Activated CD8-positive, alpha-beta T cell treated with anti-CD3 and anti-CD28 coated beads for 36 hours (primary cell): ENCODE data around the gene CYP27A1. TPM values are rescaled to one million over a fixed set of nuclear protein-coding genes. Genes with fewer than 3 reads are reported as not detected.
A peak's percentile ranks its signal among the peaks of the same experiment; 100 is the strongest.

Experiments
- ATAC-seq: fragments of 200-7000 bp; cut with Tn5 transposase; one replicate; pipeline ENCODE4 v1.10.0; 2021; ENCODE audit warnings: mild to moderate bottlenecking, moderate library complexity
- CTCF ChIA-PET: fragments of 350-600 bp; sonication (Branson Sonifier 250); formaldehyde crosslinking; loops from one replicate; lab custom pipeline; 2021; ENCODE audit warnings: antibody characterized with exemption; lab: Charles Lee
- POLR2A ChIA-PET: fragments of 350-600 bp; sonication (Branson Sonifier 250); formaldehyde crosslinking; loops from one replicate; lab custom pipeline; 2021; ENCODE audit warnings: antibody characterized with exemption; lab: Charles Lee
- DNase-seq: peaks from one replicate; pipeline ENCODE4 v3.0.0-alpha.2; 2020
- H3K27ac Mint-ChIP-seq: one replicate; pipeline ENCODE4 v1.8.0; 2021; ENCODE audit warnings: mild to moderate bottlenecking, mixed read lengths
- H3K27me3 Mint-ChIP-seq: one replicate; pipeline ENCODE4 v1.8.0; 2021; ENCODE audit warnings: mixed read lengths
- H3K36me3 Mint-ChIP-seq: one replicate; pipeline ENCODE4 v1.8.0; 2021; ENCODE audit warnings: low read depth, mixed read lengths
- H3K4me1 Mint-ChIP-seq: one replicate; pipeline ENCODE4 v1.8.0; 2021; ENCODE audit warnings: low read depth, mixed read lengths
- H3K4me3 Mint-ChIP-seq: one replicate; pipeline ENCODE4 v1.8.0; 2021; ENCODE audit warnings: mild to moderate bottlenecking, moderate library complexity, mixed read lengths
- H3K9me3 Mint-ChIP-seq: one replicate; pipeline ENCODE4 v1.8.0; 2021; ENCODE audit warnings: mixed read lengths
- CTCF ChIP-seq: fragments of 200-600 bp; IDR thresholded peaks from one replicate; pipeline ENCODE4 v1.8.0; 2022; ENCODE audit warnings: antibody characterized with exemption, mild to moderate bottlenecking
- intact Hi-C: fragments of 100-400 bp; cut with micrococcal nuclease; formaldehyde crosslinking; loops from one replicate; pipeline ENCODE4 v1.10.0; 2022
- total RNA-seq, 2 experiments: library from RNA; stranded (reverse); gene quantifications; one replicate each; pipeline ENCODE4 v1.2.3, GENCODE V29; 2021

CYP27A1 gene
- total RNA-seq = under 1 TPM; 0.14 to 0.18 TPM

GRCh38 chr2:218781691-218782527 lies at the start of gene CYP27A1:
TSS of gene CYP27A1 (plus strand) at chr2:218782147. CDS start at chr2:218782183, 36 bp downstream.
- ChIA-PET POLR2A (interaction anchor here (0.9 kb wide), 1 partner anchor 32 kb away, joined by 3 read pairs; no protein-coding TSS in a partner anchor), CTCF (no interaction called here)
- ATAC-seq = no peak
- Mint-ChIP-seq H3K4me3 (no peak within 1 kb of the TSS), H3K9me3 (peaks cover 11% of the 10 kb centered on the region), H3K4me1 (peaks cover 5% of the 10 kb centered on the region), H3K27me3 (peaks cover 42% of the 10 kb centered on the region), H3K36me3 (peaks cover 6% of the 10 kb centered on the region), H3K27ac (no peak within 1 kb of the TSS)
- no peak for TF ChIP-seq CTCF
- DNase-seq = peak; percentile 3
- intact Hi-C loops = no loop called here

GRCh38 chr2:218732761-218733158 lies 49.2 kb upstream of the CYP27A1 start:
- Mint-ChIP-seq H3K4me1 (peaks cover 23% of the 10 kb centered on the region), H3K27ac (no peak overlapping the region), H3K4me3 (no peak overlapping the region), H3K36me3 (peaks cover 22% of the 10 kb centered on the region), H3K9me3 (peaks cover 1% of the 10 kb centered on the region), H3K27me3 (no peaks in the 10 kb centered on the region)
- intact Hi-C loops = loop anchor here (5.0 kb wide), 1 partner anchor 115 kb away; no protein-coding TSS in a partner anchor
- POLR2A ChIA-PET = no interaction called here
- ATAC-seq (no peak), DNase-seq (no peak)
- no peak for TF ChIP-seq CTCF
- CTCF ChIA-PET = interaction anchor here (0.9 to 7.2 kb wide), 3 partner anchors 22 to 115 kb away, joined by 3 to 74 read pairs (median 6); partner anchors contain the start of gene TTLL4

GRCh38 chr2:218733171-218734021 lies 48.6 kb upstream of the CYP27A1 start:
- POLR2A ChIA-PET = interaction anchor here (0.6 kb wide), 1 partner anchor 7 kb away, joined by 3 read pairs; no protein-coding TSS in a partner anchor
- peak; percentile 99 for ATAC-seq
- no peaks in the 10 kb centered on the region for H3K9me3 Mint-ChIP-seq
- DNase-seq = peak; percentile 52
- H3K4me3 Mint-ChIP-seq = no peak overlapping the region
- H3K27me3 Mint-ChIP-seq = no peaks in the 10 kb centered on the region
- CTCF ChIA-PET = interaction anchor here (0.9 to 2.4 kb wide), 2 partner anchors 23 to 114 kb away, joined by 3 to 6 read pairs; partner anchors contain the start of gene TTLL4
- peaks cover 25% of the 10 kb centered on the region for H3K36me3 Mint-ChIP-seq
- TF ChIP-seq CTCF = no peak
- H3K4me1 Mint-ChIP-seq = peaks cover 21% of the 10 kb centered on the region
- peak overlapping the region; percentile 23 for H3K27ac Mint-ChIP-seq
- intact Hi-C loops = loop anchor here (5.0 kb wide), 1 partner anchor 114 kb away; no protein-coding TSS in a partner anchor

GRCh38 chr2:218734190-218734975 lies 47.6 kb upstream of the CYP27A1 start:
- Mint-ChIP-seq H3K27me3 (no peaks in the 10 kb centered on the region), H3K4me3 (no peak overlapping the region), H3K4me1 (peaks cover 21% of the 10 kb centered on the region), H3K9me3 (no peaks in the 10 kb centered on the region), H3K36me3 (peaks cover 26% of the 10 kb centered on the region), H3K27ac (peak overlapping the region; percentile 16)
- TF ChIP-seq CTCF = no peak
- ATAC-seq (no peak), DNase-seq (no peak)
- ChIA-PET CTCF (interaction anchor here (2.4 kb wide), 1 partner anchor 24 kb away, joined by 6 read pairs; the partner anchor contains the start of gene TTLL4), POLR2A (interaction anchor here (0.6 kb wide), 2 partner anchors 8 to 12 kb away, joined by 3 read pairs; no protein-coding TSS in a partner anchor)
- intact Hi-C loops = loop anchor here (5.0 kb wide), 1 partner anchor 113 kb away; no protein-coding TSS in a partner anchor
